AG08396 (cell line): Measurements from ENCODE around the gene SLC13A4.

Experiments
- DNase-seq: peaks from one replicate; pipeline ENCODE4 v3.0.0; 2012; ENCODE audit warnings: low spot score, mixed read lengths

The SLC13A4 gene

GRCh38 chr7:135719688-135720087 is 8.3 kb downstream of the SLC13A4 start:
- no peak for DNase-seq

- no peak for DNase-seq
Measured at GRCh38 chr7:135718794-135719437, 9.1 kb downstream of the SLC13A4 start.

- no peak for DNase-seq
Measured at GRCh38 chr7:135718219-135718618, 9.8 kb downstream of the SLC13A4 start.

GRCh38 chr7:135717693-135718092 is 10.3 kb downstream of the SLC13A4 start:
- DNase-seq: no peak

- peak; percentile 59 for DNase-seq
Measured at GRCh38 chr7:135716677-135717238, 11.2 kb downstream of the SLC13A4 start.

GRCh38 chr7:135715673-135716072 is 12.3 kb downstream of the SLC13A4 start:
- no peak for DNase-seq

- DNase-seq: no peak
Measured at GRCh38 chr7:135715055-135715522, 12.9 kb downstream of the SLC13A4 start.

GRCh38 chr7:135714534-135715009 is 13.4 kb downstream of the SLC13A4 start:
- peak; percentile 80 for DNase-seq

GRCh38 chr7:135713836-135714470 is 14.0 kb downstream of the SLC13A4 start:
- no peak for DNase-seq

- DNase-seq: no peak
Measured at GRCh38 chr7:135712796-135713195, 15.2 kb downstream of the SLC13A4 start.

- DNase-seq: no peak
Measured at GRCh38 chr7:135712182-135712782, 15.7 kb downstream of the SLC13A4 start.

GRCh38 chr7:135711139-135711469 is 16.9 kb downstream of the SLC13A4 start:
- no peak for DNase-seq

- peak; percentile 43 for DNase-seq
Measured at GRCh38 chr7:135710417-135711138, 17.4 kb downstream of the SLC13A4 start.

GRCh38 chr7:135709508-135709907 is 18.5 kb downstream of the SLC13A4 start:
- DNase-seq: no peak

- DNase-seq: no peak
Measured at GRCh38 chr7:135708041-135708440, 19.9 kb downstream of the SLC13A4 start.

- DNase-seq: no peak
Measured at GRCh38 chr7:135707570-135707966, 20.4 kb downstream of the SLC13A4 start.

- DNase-seq: no peak
Measured at GRCh38 chr7:135706858-135707569, 21.0 kb downstream of the SLC13A4 start.

- no peak for DNase-seq
Measured at GRCh38 chr7:135706038-135706742, 21.8 kb downstream of the SLC13A4 start.

GRCh38 chr7:135704698-135705097 is 23.3 kb downstream of the SLC13A4 start:
- no peak for DNase-seq

- no peak for DNase-seq
Measured at GRCh38 chr7:135704074-135704473, 23.9 kb downstream of the SLC13A4 start.
